HL-60 (cell line): Measurements from ENCODE around the gene NTN3.

Source experiments
- POLR2AphosphoS5 ChIP-seq: IDR thresholded peaks from 2 replicates; pipeline ENCODE4 v1.6.1; 2012; ENCODE audit warnings: low read depth
- TF ChIP-seq, protein P1 (sequence below): IDR thresholded peaks from one replicate; pipeline ENCODE4 v1.5.1; 2011; ENCODE audit warnings: low read length, control low read depth, inconsistent platforms; ENCODE audit not compliant: insufficient read depth

DNA sequence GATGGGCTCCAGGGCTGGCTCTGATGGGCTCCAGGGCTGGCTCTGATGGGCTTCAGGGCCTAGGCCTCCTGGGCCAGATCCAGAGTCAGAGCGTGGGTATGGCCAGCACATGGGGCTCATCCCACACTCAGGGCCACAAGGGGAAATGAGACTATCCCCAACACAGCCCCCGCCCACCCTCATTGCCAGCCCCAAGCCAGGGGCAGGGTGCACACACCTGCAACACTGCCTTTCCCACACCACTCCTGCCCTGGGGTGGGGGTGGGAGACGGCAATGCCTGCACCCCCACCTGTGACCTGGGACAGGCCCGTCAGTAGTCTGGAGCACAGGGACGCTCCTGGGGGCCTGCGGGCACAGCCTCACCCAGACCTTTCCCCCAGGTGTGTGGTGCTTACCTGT lies 28.4 kb downstream of the NTN3 start:
- TF ChIP-seq, protein P1, sequence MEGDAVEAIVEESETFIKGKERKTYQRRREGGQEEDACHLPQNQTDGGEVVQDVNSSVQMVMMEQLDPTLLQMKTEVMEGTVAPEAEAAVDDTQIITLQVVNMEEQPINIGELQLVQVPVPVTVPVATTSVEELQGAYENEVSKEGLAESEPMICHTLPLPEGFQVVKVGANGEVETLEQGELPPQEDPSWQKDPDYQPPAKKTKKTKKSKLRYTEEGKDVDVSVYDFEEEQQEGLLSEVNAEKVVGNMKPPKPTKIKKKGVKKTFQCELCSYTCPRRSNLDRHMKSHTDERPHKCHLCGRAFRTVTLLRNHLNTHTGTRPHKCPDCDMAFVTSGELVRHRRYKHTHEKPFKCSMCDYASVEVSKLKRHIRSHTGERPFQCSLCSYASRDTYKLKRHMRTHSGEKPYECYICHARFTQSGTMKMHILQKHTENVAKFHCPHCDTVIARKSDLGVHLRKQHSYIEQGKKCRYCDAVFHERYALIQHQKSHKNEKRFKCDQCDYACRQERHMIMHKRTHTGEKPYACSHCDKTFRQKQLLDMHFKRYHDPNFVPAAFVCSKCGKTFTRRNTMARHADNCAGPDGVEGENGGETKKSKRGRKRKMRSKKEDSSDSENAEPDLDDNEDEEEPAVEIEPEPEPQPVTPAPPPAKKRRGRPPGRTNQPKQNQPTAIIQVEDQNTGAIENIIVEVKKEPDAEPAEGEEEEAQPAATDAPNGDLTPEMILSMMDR: no peak
- no peak for TF ChIP-seq POLR2AphosphoS5
